ENCODE data around the gene APOA1.

DNA sequence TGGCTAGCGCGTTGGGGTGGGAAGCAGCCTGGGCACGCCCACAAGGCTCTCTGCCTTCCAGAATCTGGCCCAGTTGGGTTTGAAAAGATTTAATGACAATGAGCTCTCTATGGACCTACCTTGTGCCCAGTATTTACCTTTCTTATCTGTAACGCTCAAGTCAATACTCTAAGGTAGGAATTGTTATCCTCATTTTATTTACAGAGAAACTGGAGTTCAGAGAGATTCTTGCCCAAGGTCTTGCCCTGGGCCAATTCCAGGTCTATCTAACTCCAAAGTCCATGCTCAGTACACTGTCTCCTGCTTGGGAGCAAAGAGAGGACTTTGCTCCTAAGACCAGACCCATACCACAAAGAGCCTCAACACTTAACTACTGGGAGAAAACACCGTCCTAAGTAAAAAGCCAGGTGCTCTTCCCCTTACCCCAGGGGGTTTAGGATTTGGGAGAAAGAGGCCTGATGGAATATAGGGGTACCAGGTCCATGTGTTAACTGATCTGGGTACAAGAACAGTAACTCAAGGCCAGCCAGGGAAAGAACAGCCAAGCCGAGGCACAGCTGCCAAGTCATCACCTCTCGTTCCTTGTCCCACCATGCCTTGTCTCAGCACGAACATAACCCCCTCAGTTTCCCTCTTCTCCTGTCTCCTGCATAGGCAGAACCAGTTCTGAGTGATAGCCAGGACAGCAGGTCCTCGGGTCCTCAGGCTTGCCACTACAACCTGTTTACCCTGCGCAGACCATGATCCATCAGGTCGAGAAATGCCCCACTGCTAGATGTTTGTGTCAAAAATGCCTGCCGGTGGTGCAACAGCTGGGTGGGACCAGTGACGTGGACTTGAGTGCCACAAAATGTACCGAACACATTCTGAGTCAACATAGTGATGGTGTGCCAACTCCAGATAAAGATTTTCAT lies 28.9 kb downstream of the APOA1 start:
- TF ChIP-seq, protein P1, sequence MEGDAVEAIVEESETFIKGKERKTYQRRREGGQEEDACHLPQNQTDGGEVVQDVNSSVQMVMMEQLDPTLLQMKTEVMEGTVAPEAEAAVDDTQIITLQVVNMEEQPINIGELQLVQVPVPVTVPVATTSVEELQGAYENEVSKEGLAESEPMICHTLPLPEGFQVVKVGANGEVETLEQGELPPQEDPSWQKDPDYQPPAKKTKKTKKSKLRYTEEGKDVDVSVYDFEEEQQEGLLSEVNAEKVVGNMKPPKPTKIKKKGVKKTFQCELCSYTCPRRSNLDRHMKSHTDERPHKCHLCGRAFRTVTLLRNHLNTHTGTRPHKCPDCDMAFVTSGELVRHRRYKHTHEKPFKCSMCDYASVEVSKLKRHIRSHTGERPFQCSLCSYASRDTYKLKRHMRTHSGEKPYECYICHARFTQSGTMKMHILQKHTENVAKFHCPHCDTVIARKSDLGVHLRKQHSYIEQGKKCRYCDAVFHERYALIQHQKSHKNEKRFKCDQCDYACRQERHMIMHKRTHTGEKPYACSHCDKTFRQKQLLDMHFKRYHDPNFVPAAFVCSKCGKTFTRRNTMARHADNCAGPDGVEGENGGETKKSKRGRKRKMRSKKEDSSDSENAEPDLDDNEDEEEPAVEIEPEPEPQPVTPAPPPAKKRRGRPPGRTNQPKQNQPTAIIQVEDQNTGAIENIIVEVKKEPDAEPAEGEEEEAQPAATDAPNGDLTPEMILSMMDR (IDR thresholded peaks at IDR 0.05; ENCODE audit: insufficient read depth, low read length, poor library complexity, severe bottlenecking), result no peak
- TF ChIP-seq EZH2phosphoT487 (conservative IDR thresholded peaks at IDR 0.05; ENCODE audit: low read length), result no peak
